Eye (tissue), 1 donor: ENCODE results near the gene NDUFA5.

Experiments
- DNase-seq: peaks from one replicate; pipeline ENCODE4 v3.0.0-alpha.2; 2015

The NDUFA5 gene

GRCh38 chr7:123557398-123558288, at the start of gene NDUFA5:
NDUFA5 (minus strand) TSS chr7:123557818; CDS start chr7:123557795, 23 bp downstream.
- peak; percentile 100 for DNase-seq

- DNase-seq = no peak
Observed at GRCh38 chr7:123604739-123605138, 47.1 kb upstream of the NDUFA5 start.

GRCh38 chr7:123602648-123603047, 45.0 kb upstream of the NDUFA5 start:
- DNase-seq = no peak

GRCh38 chr7:123601530-123601929, 43.9 kb upstream of the NDUFA5 start, which contains the start of gene ASB15:
ASB15 (plus strand) TSS chr7:123601821; CDS start chr7:123614503, 12,682 bp downstream.
- peak; percentile 19 for DNase-seq

GRCh38 chr7:123600876-123601275, 43.3 kb upstream of the NDUFA5 start:
- peak; percentile 10 for DNase-seq

GRCh38 chr7:123599766-123600165, 42.1 kb upstream of the NDUFA5 start:
- DNase-seq = no peak

GRCh38 chr7:123598657-123599056, 41.0 kb upstream of the NDUFA5 start:
- DNase-seq = no peak

GRCh38 chr7:123594813-123595241, 37.2 kb upstream of the NDUFA5 start:
- peak; percentile 73 for DNase-seq

GRCh38 chr7:123588376-123588775, 30.8 kb upstream of the NDUFA5 start:
- DNase-seq = no peak

GRCh38 chr7:123583821-123584220, 26.2 kb upstream of the NDUFA5 start:
- no peak for DNase-seq

- no peak for DNase-seq
Observed at GRCh38 chr7:123581162-123581459, 23.5 kb upstream of the NDUFA5 start.

GRCh38 chr7:123580406-123581161, 23.0 kb upstream of the NDUFA5 start:
- peak; percentile 47 for DNase-seq

- DNase-seq = no peak
Observed at GRCh38 chr7:123579416-123579815, 21.8 kb upstream of the NDUFA5 start.

GRCh38 chr7:123573896-123574467, 16.4 kb upstream of the NDUFA5 start:
- DNase-seq = no peak

GRCh38 chr7:123573341-123573740, 15.7 kb upstream of the NDUFA5 start:
- no peak for DNase-seq

- no peak for DNase-seq
Observed at GRCh38 chr7:123571684-123572083, 14.1 kb upstream of the NDUFA5 start.

GRCh38 chr7:123571187-123571586, 13.6 kb upstream of the NDUFA5 start:
- no peak for DNase-seq

- DNase-seq = no peak
Observed at GRCh38 chr7:123570390-123571182, 13.0 kb upstream of the NDUFA5 start.

GRCh38 chr7:123569352-123570010, 11.9 kb upstream of the NDUFA5 start:
- DNase-seq = no peak

- DNase-seq = no peak
Observed at GRCh38 chr7:123562121-123562520, 4.5 kb upstream of the NDUFA5 start.

- no peak for DNase-seq
Observed at GRCh38 chr7:123558289-123558874, 764 bp upstream of the NDUFA5 start.

GRCh38 chr7:123557016-123557397, 611 bp downstream of the NDUFA5 start:
- DNase-seq = no peak
